Fibroblast of the aortic adventitia (primary cell): ENCODE data around the gene ECSCR. TPM values are rescaled to one million over a fixed set of nuclear protein-coding genes. Genes with fewer than 3 reads are reported as not detected.

Experiments used
- DNase-seq: peaks from one replicate; pipeline ENCODE4 v3.0.0-alpha.2; 2010; ENCODE audit warnings: low read depth
- H3K4me3 ChIP-seq: 2 replicates; pipeline ENCODE4 v1.5.1; 2011; ENCODE audit warnings: low read depth, mild to moderate bottlenecking, control low read depth, low read length, moderate library complexity
- total RNA-seq: library from RNA; depleted of rRNA; stranded (reverse); fragments of >200 nt; gene quantifications from 2 replicates; pipeline ENCODE4 v1.2.3, GENCODE V29; 2012; ENCODE audit warnings: low replicate concordance
- TF ChIP-seq, protein P1 (sequence below): IDR thresholded peaks from 2 replicates; pipeline ENCODE4 v1.5.1; 2011; ENCODE audit warnings: mild to moderate bottlenecking, low read length, control low read depth, inconsistent platforms; ENCODE audit not compliant: insufficient read depth

ECSCR gene
- total RNA-seq, 1 donor, result 0.36 TPM

DNA sequence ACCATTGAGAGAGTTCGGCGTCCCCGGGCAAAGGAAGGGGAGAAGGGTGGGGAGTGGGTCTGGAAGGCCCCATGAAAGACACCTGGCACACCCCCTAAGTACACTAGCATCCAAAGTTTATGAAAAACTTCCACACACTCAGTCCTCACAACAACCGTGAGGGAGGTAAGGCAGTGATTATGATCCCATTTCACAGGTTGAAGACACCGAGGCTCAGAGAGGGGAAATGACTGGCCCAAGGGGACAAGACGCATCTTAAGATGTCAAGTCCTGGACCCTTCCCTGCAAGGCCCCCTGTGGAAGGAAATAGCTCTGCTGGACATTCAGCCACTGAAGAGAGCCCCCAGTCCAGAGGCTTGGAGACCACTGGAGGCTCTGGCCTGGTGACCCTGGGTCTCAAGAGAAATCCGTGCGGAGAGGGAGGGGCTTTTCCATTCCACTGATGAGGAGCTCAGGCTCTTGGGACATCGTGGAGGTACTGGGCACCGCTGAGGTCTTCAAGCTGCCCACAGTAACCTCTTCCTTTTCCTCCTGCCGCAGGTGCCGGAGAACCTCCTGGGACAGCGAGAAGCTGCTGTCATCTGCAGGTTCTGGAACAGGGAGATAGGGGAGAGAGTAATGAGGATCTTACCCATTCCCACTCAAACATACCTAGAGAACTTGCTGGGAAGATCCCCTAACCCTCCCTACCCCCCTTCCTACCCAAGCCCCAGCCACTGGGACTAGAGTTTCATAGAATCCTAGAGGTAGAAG, 13.5 kb upstream of the ECSCR start:
- DNase-seq, result no peak
- TF ChIP-seq, protein P1, sequence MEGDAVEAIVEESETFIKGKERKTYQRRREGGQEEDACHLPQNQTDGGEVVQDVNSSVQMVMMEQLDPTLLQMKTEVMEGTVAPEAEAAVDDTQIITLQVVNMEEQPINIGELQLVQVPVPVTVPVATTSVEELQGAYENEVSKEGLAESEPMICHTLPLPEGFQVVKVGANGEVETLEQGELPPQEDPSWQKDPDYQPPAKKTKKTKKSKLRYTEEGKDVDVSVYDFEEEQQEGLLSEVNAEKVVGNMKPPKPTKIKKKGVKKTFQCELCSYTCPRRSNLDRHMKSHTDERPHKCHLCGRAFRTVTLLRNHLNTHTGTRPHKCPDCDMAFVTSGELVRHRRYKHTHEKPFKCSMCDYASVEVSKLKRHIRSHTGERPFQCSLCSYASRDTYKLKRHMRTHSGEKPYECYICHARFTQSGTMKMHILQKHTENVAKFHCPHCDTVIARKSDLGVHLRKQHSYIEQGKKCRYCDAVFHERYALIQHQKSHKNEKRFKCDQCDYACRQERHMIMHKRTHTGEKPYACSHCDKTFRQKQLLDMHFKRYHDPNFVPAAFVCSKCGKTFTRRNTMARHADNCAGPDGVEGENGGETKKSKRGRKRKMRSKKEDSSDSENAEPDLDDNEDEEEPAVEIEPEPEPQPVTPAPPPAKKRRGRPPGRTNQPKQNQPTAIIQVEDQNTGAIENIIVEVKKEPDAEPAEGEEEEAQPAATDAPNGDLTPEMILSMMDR, result no peak
- H3K4me3 ChIP-seq, result no peak overlapping the region

DNA sequence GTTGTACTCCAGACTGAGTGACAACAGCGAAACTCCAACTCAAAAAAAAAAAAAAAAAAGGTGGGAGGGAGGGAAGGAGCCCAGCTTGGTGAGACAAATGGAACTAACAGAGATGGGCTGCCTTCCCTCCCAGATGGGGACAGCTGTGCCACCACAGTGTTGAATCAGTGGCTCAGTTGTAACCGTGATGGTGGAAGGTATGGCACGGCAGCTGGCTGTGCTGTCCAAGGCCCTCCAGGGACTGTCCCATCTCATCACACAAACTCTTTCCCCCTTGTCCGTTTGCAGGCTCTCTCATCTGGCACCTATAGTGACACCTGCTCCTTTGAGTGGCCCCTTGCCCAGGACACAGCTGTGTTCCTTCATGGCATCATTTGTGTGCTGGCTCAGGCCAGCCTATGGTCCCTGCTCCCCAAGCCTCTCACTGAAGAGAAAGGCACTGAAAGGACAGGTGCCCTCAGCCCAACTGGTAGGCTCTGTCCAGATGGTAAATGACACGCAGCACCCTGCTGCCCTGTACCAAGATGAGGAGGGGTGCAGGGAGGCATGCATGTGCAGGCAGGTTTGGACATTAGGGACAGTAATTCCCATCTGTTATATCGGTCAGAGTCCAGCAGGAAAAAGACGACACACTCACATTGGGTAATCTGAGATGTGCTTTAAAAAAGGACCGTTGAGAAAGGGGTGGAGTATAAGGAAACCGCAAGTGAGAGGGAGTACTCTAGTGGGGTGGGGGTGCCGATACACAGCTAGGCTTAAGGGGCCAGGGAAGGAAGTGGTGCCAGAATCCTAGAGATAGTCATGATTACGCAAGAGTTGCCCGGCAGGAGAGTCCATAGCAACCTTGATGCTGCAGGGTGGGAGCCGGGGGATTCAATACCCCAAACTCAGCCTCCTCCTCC, 12.6 kb upstream of the ECSCR start:
- H3K4me3 ChIP-seq, result no peak overlapping the region
- TF ChIP-seq, protein P1, result no peak
- DNase-seq, result peak; percentile 79

- DNase-seq, result peak; percentile 32
- no peak overlapping the region for H3K4me3 ChIP-seq
- TF ChIP-seq, protein P1, result peak; percentile 7
Observed at GRCh38 chr5:139473565-139473964, 11.0 kb upstream of the ECSCR start.

- TF ChIP-seq, protein P1, result no peak
- DNase-seq, result peak; percentile 10
- no peak overlapping the region for H3K4me3 ChIP-seq
Observed at GRCh38 chr5:139473105-139473504, 10.6 kb upstream of the ECSCR start.

GRCh38 chr5:139472386-139473030, 10.0 kb upstream of the ECSCR start:
- no peak for DNase-seq
- no peak overlapping the region for H3K4me3 ChIP-seq
- TF ChIP-seq, protein P1, result no peak

GRCh38 chr5:139470821-139471300, 8.3 kb upstream of the ECSCR start, which contains the start of gene SMIM33:
Gene SMIM33 (plus strand): TSS chr5:139471004. CDS start chr5:139471122, 118 bp downstream.
- no peak for DNase-seq
- TF ChIP-seq, protein P1, result no peak
- no peak within 1 kb of the TSS for H3K4me3 ChIP-seq
